GM21717 (cell line): Measurements from ENCODE around the gene PASK.

Experiments
- ATAC-seq: cut with Tn5 transposase; IDR thresholded peaks from one replicate; pipeline ENCODE4 v1.9.1; 2021; ENCODE audit warnings: mild to moderate bottlenecking, moderate library complexity; ENCODE audit not compliant: unreplicated experiment

PASK gene

GRCh38 chr2:241088376-241088775 is 60.9 kb downstream of the PASK start:
- ATAC-seq: no peak

- no peak for ATAC-seq
Measured at GRCh38 chr2:241087420-241088268, 61.6 kb downstream of the PASK start.

- no peak for ATAC-seq
Measured at GRCh38 chr2:241084856-241085444, 64.3 kb downstream of the PASK start.

GRCh38 chr2:241083091-241083415 is 66.2 kb downstream of the PASK start:
- ATAC-seq: no peak

- no peak for ATAC-seq
Measured at GRCh38 chr2:241082341-241083090, 66.8 kb downstream of the PASK start.

- ATAC-seq: no peak
Measured at GRCh38 chr2:241081643-241082340, 67.5 kb downstream of the PASK start.

GRCh38 chr2:241081190-241081642 is 68.1 kb downstream of the PASK start:
- ATAC-seq: no peak

- ATAC-seq: no peak
Measured at GRCh38 chr2:241080405-241081189, 68.7 kb downstream of the PASK start.

- ATAC-seq: no peak
Measured at GRCh38 chr2:241074901-241075540, 74.3 kb downstream of the PASK start.

- no peak for ATAC-seq
Measured at GRCh38 chr2:241074065-241074818, 75.0 kb downstream of the PASK start.

- ATAC-seq: no peak
Measured at GRCh38 chr2:241073166-241074064, 75.9 kb downstream of the PASK start.

- no peak for ATAC-seq
Measured at GRCh38 chr2:241072553-241073165, 76.6 kb downstream of the PASK start.

- ATAC-seq: no peak
Measured at GRCh38 chr2:241072151-241072550, 77.1 kb downstream of the PASK start.

- ATAC-seq: no peak
Measured at GRCh38 chr2:241071677-241072111, 77.6 kb downstream of the PASK start.

GRCh38 chr2:241070811-241071676 is 78.2 kb downstream of the PASK start:
- ATAC-seq: no peak

GRCh38 chr2:241070361-241070760 is 78.9 kb downstream of the PASK start:
- no peak for ATAC-seq

- ATAC-seq: no peak
Measured at GRCh38 chr2:241069821-241070281, 79.4 kb downstream of the PASK start.
